ENCODE results near the gene ALG11. TPM values are rescaled to one million over a fixed set of nuclear protein-coding genes. Genes with fewer than 3 reads are reported as not detected.
"Not testable (repeated sequence)": the region's sequence is repeated elsewhere in the genome, so short reads cannot be mapped to it uniquely, and the experiment has no call there.

ALG11 gene, protein sequence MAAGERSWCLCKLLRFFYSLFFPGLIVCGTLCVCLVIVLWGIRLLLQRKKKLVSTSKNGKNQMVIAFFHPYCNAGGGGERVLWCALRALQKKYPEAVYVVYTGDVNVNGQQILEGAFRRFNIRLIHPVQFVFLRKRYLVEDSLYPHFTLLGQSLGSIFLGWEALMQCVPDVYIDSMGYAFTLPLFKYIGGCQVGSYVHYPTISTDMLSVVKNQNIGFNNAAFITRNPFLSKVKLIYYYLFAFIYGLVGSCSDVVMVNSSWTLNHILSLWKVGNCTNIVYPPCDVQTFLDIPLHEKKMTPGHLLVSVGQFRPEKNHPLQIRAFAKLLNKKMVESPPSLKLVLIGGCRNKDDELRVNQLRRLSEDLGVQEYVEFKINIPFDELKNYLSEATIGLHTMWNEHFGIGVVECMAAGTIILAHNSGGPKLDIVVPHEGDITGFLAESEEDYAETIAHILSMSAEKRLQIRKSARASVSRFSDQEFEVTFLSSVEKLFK
- 11.8 and 14.2 TPM in 2 replicates for total RNA-seq

DNA sequence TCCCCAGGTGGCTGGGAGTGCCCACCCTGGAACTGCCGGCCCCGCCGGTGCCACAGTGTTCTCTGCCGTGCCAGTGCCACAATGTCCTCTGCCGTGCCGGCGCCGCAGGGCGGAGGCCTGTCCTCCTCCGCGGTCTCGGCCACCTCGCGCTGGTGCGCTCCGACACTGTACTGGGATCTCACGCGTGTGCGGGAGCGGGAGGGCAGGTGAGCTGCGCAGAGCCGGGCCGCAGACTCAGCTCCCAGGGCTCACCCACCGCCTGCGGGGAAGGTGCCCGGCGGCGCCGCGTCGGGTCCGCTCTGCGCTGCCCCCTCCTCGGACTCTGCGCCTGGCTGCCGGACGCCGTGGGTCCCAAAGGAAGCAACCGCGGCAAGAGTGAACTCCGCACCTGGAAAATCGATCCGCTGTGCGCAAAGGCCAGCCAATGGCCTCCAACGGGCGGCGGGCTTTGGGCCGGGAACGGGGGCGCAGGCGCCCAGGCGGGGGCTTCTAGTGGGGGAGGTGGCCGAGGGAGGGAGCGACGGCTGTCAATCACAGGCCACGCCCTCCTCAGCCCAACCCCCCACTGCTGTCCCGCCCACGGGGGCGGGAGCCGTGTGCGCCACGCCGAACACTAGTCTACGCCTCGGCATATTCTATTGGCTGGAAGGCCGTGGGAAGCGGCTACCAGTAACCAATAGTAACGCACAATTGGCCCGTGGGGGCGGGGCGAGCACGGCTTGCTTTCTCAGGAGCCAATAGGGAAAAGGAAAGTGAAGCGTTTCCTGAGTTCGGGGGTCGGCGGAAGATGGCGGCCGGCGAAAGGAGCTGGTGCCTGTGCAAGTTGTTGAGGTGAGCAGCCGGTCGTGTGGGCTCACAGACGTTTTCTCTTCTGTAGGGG, at the start of gene ALG11:
Gene ALG11 (plus strand): TSS at position 767 of the 880 bp plus-strand sequence. CDS start 21 bp downstream, at position 788.
- DNase-seq (ENCODE audit: low read depth in 2 of 2): peak; percentile 96 to 99

DNA sequence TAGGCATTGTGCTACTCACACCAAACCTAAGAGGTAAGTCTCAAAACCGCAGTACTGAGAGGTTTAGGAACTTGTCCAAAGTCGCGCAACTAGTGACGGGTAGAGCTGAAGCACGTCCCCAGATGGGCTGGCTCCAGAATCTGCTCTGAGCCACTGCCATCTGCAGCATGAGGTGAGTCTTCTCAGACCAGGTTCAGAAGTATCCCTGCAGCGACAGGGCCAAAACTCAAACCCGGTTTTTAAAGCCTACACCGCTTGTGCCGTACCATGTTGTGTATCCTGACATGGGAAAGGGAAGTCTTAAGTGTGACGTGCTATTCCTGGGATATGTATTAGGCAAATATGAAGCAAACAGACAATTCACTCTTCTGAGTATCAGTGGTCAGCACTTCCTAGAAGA, 46.0 kb upstream of the ALG11 start:
- DNase-seq (ENCODE audit: low read depth in 2 of 2): no peak

DNA sequence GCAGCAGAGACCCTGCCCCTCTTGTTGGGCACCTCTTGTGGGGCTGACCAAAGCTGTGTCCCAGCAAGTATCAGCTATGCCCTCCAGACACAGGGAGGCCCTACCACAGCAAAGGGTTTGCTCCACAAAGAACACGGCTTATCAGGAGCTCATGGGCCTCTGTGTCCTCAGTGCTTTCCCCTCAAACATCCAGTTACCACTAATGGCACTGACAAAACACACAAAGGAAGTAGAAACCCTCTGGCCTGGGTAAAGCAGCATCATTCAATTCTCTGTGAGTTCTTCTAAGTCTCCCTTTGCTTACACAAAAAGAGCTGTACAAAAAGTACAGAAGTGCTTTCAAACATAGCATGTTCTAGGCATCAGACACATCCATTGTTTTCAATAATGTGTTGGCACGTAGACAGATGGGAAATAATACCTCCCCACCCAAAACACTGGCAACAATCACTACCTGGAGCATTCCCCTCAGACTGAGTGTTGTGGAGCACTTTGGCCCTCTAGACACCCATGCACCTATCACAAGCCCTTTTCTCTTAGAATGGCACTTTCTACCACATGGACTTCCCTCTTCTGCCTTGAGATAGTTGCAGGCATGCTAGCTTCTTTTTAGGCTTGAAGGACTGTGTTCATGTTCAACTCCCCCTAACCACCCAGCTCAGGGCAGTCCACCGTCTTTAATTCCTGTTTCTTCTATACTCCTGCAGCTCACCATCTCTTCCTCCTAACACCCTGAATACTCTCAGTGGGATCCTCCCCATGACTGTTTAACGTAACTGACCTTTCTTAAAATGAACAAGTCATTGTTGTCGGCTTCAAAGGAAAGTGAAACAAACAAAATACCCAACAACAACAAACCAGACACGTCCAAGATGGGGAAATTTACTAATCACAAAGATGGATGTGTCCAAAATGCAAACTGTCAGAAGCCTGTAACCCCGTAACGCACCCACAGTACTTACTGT, 44.4 kb upstream of the ALG11 start:
- no peak for DNase-seq (ENCODE audit: low read depth in 2 of 2)

DNA sequence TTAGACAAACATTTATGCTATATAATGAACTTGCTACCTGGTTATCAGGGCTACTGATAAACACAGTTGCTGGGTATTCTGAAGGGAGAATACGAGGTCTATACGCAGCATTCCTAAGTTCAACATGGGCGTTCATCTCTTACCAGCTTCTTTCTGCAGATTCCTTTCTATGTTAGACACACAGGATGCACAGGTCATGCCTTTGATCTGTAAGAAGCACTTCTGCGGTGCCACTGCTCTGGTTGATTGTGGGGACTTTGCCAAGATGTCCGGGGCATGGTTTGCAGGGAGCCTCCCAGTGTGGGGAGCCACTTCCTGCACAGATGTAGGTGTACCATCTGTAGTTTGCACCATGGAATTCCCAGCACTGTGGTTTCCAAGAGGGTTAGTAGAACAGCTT, 41.8 kb upstream of the ALG11 start:
- no peak for DNase-seq (ENCODE audit: low read depth in 2 of 2)

DNA sequence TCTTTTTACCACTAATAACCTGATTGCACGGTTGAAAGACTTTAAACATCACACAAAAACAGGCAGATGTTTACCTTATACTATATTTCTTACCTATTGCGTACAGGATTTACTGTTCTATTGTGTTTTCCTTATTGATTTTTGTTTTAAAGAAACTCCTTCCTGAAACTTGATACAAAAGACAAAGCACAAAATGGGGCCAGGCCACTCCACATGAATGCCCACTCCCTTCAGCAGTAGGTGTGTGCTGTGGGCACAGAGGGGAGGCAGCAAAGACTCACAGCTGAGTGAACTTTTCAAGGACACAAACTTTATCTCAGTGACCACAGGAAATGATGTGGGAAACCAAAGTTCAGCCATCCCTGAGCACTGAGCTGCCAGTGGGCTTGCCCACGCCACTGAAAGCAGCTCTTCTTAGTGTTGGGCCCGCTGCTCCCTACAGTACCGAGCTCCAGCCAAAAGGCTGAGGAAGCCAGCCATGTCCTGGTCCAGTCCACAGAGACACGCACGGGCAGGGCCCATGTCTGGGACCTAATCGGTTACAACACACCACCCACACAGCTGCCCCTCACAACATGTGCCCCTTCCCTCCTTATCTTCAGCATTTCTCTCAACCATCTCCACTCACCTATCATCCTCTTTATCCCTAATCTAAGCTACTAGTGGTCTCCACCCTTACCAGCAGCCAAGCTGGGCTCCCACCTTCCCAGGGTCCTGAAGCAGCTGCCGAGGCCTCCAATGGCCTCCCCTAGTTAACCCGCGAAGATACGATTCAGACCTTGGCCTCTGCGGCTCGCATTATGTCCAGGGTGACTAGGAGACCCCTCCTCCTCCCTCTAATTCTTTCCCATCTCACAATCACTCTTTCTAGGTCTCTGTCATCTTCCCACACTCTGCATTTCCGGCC, 40.4 kb upstream of the ALG11 start:
- DNase-seq (ENCODE audit: low read depth in 2 of 2): no peak

DNA sequence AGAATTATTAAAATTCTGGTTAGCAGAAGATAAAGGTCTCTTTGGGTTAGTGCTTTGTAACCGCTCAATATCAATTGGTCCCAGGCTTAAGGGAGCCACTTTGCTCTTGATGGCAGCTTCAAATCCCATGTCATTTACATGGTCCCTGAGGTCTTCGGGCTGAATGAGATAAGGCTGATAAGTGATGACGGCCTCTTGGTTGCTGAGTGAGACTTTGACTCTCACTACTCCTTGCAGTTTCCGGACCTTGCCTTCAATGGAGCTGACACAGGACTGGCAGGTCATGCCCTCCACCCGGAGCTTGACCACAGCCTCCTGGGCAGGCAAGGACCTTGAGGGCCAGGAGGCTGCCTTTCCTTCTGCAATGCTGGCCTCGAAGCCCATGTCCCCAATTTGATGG, 37.7 kb upstream of the ALG11 start:
- no peak for DNase-seq (ENCODE audit: low read depth in 2 of 2)

DNA sequence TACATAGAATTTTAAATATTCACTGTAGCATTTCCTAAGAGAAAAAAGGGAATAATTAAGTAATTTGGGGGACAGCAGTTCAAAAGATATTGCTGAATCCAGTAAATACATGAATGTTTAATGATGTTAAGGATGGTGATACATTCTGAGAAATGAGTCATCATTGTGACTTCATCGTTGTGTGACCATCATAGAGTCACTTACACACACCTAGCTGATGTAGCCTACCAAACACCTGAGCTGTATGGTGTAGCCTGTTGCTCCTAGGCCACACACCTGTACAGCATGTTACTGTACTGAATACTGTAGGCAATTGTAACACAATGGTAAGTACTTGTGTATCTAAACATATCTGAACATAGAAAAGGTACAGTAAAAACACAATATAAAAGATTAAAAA, 35.8 kb upstream of the ALG11 start:
- DNase-seq (ENCODE audit: low read depth in 2 of 2): no peak

DNA sequence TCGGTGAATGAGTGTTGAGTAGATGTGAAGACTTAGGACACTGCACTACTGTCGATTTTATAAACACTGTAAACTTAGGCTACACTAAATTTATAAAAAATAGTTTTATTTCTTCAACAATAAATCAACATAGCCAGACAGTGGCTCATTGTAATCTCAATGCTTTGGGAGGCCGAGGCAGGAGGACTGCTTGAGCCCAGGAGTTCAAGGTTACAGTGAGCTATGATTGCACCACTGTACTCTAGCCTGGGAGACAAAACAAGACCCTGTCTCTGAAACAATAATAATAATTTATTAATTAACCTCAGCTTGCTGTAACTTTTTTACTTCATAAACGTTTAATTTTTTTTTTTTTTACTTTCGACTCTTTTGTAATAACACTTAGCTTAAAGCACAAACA, 35.3 kb upstream of the ALG11 start:
- no peak for DNase-seq (ENCODE audit: low read depth in 2 of 2)

DNA sequence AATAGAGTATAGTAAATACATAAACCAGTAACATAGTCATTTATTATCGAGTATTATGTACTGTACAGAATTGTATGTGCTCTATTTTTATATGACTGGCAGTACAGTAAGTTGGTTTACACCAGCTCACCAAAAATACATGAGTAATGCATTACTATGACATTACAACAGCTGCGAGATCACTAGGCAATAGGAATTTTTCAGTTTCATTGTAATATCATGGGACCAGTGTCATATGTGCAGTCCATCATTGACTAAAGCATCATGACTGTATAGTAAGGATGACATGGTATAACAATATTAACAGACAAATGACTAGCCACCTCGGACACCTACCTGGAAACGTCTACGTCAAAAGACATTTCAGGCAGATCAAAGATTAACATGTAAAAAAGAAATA, 34.6 kb upstream of the ALG11 start:
- DNase-seq (ENCODE audit: low read depth in 2 of 2): no peak

DNA sequence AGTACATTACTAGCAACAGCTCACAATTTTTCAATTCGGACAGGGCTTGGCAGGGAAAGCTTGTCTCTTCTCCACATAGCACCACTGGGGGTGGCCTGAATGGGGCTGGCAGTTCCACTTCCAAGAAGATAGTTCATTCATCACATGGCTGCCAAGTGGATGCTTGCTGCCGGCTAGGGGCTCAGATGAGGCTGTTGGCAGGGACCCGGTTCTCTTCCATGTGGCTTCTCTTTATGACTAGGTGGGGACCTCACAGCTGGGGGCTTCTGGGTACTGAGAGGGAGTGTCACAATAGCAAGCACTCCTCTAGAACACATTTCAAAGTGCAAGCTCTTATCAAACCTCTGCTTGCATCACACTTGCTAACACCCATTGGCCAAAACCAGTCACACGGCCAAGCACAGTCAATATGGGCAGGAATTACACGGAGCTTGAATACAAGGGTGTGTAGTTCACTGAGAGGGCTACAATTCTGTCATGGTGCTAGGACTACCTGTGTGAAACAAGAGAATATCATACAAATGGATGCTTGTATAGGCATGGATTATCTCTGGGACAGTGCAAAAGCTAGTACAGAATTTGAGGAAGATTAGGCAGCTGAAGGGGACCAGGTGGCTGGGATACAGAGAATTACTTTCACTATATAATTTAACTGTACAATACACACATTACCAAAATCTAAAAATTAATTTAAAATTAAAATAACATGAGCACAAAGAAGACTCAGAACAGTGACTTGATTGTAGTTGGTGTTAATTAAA, 33.2 kb upstream of the ALG11 start:
- no peak for DNase-seq (ENCODE audit: low read depth in 2 of 2)

DNA sequence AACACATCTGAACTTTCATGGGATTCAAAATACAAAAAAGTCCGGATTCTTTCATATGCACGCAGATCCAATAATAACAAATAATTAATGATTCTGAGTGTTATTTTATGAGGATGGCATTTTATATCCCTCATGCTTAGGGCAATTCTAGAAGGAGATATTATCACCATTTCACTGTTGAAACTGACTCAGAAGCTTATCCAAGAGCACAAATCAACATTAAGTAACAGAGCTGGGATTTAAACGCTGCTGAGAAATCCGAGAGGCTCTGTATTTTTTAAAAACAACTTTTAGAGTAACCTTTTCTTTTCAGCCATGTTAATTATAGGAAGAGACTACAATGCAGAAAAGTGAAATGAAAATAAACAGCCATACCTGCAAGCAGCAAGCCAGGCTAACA, 31.3 kb upstream of the ALG11 start:
- DNase-seq (ENCODE audit: low read depth in 2 of 2): no peak

DNA sequence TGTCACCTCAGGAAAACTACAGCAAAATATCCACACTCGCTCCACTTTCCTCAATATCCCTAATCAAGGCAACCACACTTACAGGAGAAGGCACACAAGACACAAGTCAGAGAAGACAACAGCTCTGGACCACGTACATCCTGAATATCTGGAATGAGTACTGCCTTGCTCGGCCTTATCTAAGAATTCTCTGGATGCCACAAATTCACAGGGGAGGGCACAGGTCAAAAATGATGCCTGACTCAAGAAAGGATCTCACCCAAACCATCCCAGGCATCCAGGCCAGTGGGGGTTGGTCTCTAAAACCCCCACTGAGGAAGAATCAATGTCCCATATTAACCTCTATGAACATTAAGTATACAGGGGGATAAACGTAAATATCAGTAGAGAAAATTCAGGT, 30.8 kb upstream of the ALG11 start:
- DNase-seq (ENCODE audit: low read depth in 2 of 2): no peak

DNA sequence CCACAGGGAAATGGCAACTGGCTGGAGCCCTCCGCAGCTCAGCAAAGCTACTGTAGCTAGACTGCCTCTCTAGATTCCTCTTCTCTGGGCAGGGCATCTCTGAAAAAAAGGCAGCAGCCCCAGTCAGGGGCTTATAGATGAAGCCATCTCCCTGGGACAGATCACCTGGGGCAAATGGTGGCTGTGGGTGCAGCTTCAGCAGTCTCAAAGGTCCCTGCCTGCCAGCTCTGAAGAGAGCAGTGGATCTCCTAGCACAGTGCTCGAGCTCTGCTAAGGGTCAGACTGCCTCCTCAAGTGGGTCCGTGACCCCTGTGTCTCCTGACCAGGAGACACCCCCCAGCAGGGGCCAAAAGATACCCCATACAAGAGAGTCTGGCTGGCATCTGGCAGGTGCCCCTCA, 28.9 kb upstream of the ALG11 start:
- not testable (repeated sequence) for DNase-seq (ENCODE audit: low read depth in 2 of 2)

DNA sequence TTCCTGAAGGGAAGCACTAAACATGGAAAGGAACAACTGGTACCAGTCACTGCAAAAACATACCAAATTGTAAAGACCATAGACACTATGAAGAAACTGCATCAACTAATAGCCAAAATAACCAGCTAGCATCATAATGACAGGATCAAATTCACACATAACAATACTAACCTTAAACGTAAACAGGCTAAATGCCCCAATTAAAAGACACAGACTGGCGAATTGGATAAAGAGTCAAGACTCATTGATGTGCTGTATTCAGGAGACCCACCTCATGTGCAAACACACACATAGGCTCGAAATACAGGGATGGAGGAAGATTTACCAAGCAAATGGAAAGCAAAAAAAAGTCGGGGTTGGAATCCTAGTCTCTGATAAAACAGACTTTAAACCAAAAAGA, 27.3 kb upstream of the ALG11 start:
- not testable (repeated sequence) for DNase-seq (ENCODE audit: low read depth in 2 of 2)

DNA sequence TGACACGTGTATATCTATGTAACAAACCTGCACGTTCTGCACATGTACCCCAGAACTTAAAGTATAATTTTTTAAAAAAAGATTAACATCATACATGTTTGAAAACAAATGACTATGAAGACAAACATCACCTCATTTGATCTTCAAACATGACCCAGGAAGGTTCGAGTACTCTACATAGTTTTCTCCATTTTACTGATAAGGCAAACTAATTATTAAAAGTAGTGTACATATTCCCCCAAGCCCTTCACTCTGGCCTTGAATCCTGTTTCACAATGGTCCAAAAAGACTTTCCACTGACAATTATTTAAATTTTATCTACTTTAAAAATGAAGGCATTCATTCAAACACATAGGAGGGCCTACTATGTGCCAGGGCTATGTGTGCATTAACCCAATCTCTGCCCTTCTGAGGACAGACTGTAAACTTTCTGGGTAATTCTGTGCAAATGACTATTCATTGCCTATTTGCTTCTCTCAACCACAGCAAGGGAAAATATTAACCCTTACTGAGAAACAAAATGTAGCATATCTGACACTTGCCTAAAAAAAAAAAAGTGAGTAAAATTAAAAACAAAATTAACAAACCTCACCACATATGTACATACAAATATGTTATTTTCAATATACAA, 23.1 kb upstream of the ALG11 start:
- DNase-seq (ENCODE audit: low read depth in 2 of 2): no peak

DNA sequence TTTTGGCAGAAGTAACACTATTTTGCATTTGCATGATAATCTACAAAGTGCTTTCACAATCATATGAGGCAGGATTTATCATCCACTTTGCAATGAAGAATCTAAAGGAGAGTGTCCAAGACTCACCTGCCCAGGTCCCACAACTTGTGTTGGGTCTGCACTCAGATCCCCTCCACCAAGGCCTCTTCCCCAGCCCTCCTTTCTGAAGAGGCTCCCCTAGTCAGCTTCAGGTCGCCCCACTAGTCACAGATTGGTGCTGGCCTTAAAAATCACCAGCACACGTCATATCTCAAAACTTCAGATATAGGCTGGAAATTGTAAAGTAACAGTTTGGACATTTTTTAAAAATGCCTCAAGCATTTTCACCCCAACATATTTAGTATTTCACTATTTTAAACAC, 18.5 kb upstream of the ALG11 start:
- DNase-seq (ENCODE audit: low read depth in 2 of 2): no peak

DNA sequence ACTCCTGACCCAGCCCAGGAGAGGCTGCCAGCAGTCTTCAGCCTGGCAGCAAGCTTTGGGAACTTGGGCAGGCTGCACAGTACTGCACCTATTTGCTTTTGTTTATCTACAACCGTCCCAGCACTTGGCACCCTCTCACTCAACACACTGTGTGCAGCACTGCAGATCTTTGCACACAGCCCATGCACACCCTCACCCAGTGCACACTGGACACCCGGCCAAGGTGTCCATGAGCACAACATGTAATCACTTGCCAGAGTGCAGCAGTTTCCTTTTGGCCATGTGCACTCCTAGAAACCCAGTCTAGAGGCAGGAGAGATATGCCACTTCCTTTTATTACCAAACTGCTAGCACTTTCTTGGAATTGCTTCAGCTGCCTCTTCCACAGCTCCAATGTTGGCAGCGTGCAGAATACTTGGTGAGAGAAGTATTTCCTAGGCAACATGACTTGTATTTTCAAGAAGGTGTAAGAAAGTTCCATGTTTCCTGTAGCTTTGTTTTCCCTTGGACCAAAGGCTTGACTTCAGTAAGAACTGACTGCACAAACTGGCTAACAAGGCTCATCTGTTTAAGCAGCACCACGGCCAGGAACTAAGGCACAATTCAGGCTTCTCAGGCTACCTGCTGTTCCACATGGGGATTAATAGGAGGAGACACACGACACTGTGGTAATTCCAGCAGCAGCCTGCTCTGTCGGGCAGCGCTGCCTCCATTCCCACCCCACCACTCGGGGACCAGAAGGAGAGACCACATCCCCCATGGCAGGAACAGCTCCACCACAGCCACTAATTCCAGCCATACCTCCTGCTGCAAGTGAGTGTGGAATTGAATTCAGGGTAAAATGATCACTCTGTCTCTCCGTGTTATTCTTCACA, 16.3 kb upstream of the ALG11 start:
- no peak for DNase-seq (ENCODE audit: low read depth in 2 of 2)

DNA sequence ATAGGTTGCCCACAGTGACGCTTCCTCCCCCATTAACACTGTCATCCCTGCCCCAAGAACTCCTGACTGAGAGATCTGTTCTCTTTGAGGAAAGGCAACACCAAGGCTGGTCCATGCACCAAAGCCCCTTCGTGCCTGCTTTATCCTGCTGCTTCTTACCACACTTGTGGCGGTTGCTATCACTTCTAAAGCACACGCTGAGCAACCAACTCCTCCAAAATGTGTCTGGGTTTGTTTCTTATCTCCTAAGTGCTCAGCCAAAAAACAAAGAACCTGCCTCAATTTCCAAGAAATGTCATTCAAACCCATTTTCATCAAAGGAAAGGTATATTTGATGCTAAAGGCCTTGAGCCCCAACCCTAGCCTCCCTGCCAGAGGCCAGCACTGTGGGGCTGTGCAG, 15.6 kb upstream of the ALG11 start:
- no peak for DNase-seq (ENCODE audit: low read depth in 2 of 2)

Data from dermis microvascular lymphatic vessel endothelial cell (primary cell).